IMR-90 (cell line): ENCODE results near the gene C16orf92. TPM values are rescaled to one million over a fixed set of nuclear protein-coding genes. Genes with fewer than 3 reads are reported as not detected.

Experiments
- ATAC-seq: fragments of 200-7000 bp; cut with Tn5 transposase; 2 replicates; pipeline ENCODE4 v1.9.1; 2020; ENCODE audit warnings: low read depth, mild to moderate bottlenecking, moderate library complexity
- BruUV-seq: library from RNA; stranded (reverse); fragments of 400-500 nt; replicated peaks from 2 replicates; lab custom pipeline; 2021; lab: Mats Ljungman, UMichigan
- CTCF ChIA-PET: fragments of 300-600 bp; formaldehyde crosslinking; extraction: SDS; loops from one replicate; lab custom pipeline; 2021; ENCODE audit warnings: antibody characterized with exemption; lab: Yijun Ruan, JAX
- POLR2A ChIA-PET: fragments of 300-600 bp; sonication (Branson Sonifier 250); formaldehyde crosslinking; loops from one replicate; lab custom pipeline; 2022; ENCODE audit warnings: antibody characterized with exemption; ENCODE audit not compliant: unreplicated experiment; lab: Charles Lee
- DNase-seq: peaks from one replicate; pipeline ENCODE4 v3.0.0; 2013
- H2AFZ ChIP-seq: replicated peaks from 2 replicates; pipeline ENCODE3; 2013; ENCODE audit warnings: low read length, mild to moderate bottlenecking; ENCODE audit not compliant: poor library complexity
- H2AK5ac ChIP-seq: 2 replicates; pipeline ENCODE4 v1.6.1; 2013; ENCODE audit warnings: low read depth, low read length, inconsistent platforms
- H2AK9ac ChIP-seq: replicated peaks from 2 replicates; pipeline ENCODE3; 2013; ENCODE audit warnings: mild to moderate bottlenecking, low read depth, low read length, moderate library complexity; ENCODE audit not compliant: poor library complexity
- H2BK120ac ChIP-seq: 2 replicates; pipeline ENCODE4 v1.6.1; 2013; ENCODE audit warnings: low read depth, low read length, inconsistent platforms
- H2BK15ac ChIP-seq: 3 replicates; pipeline ENCODE4 v1.6.1; 2013; ENCODE audit warnings: low read depth, low read length, inconsistent platforms
- H2BK20ac ChIP-seq: 2 replicates; pipeline ENCODE4 v1.6.1; 2013; ENCODE audit warnings: low read depth, mild to moderate bottlenecking, inconsistent platforms, low read length, moderate library complexity
- H2BK5ac ChIP-seq: 2 replicates; pipeline ENCODE4 v1.6.1; 2013; ENCODE audit warnings: mild to moderate bottlenecking, low read depth, low read length, inconsistent platforms; ENCODE audit not compliant: poor library complexity, severe bottlenecking
- H3K14ac ChIP-seq: replicated peaks from 2 replicates; pipeline ENCODE4 v1.6.1; 2013; ENCODE audit warnings: low read depth, low read length, inconsistent platforms
- H3K18ac ChIP-seq: 2 replicates; pipeline ENCODE4 v1.6.1; 2013; ENCODE audit warnings: low read depth, low read length, control low read depth
- H3K23ac ChIP-seq: 2 replicates; pipeline ENCODE4 v1.6.1; 2013; ENCODE audit warnings: low read depth, low read length, inconsistent platforms
- H3K27ac ChIP-seq: 2 replicates; pipeline ENCODE4 v1.5.1; 2013; ENCODE audit warnings: mild to moderate bottlenecking, control low read depth, low read length; ENCODE audit not compliant: insufficient read depth
- H3K27me3 ChIP-seq: 2 replicates; pipeline ENCODE4 v1.6.1; 2013; ENCODE audit warnings: low read length; ENCODE audit not compliant: control insufficient read depth, insufficient read depth
- H3K36me3 ChIP-seq: 2 replicates; pipeline ENCODE4 v1.6.1; 2013; ENCODE audit warnings: low read length, mixed read lengths; ENCODE audit not compliant: control insufficient read depth, insufficient read depth
- H3K4ac ChIP-seq: 2 replicates; pipeline ENCODE4 v1.6.1; 2013; ENCODE audit warnings: low read depth, low read length, inconsistent platforms
- H3K4me1 ChIP-seq: 2 replicates; pipeline ENCODE4 v1.6.1; 2013; ENCODE audit warnings: low read length, mixed read lengths; ENCODE audit not compliant: control insufficient read depth, insufficient read depth
- H3K4me2 ChIP-seq: 2 replicates; pipeline ENCODE4 v1.6.1; 2013; ENCODE audit warnings: low read depth, mild to moderate bottlenecking, control low read depth, low read length, moderate library complexity
- H3K4me3 ChIP-seq: 2 replicates; pipeline ENCODE4 v1.5.1; 2013; ENCODE audit warnings: low read depth, mild to moderate bottlenecking, control low read depth, low read length, moderate library complexity; ENCODE audit not compliant: insufficient read depth
- H3K56ac ChIP-seq: 2 replicates; pipeline ENCODE4 v1.6.1; 2013; ENCODE audit warnings: low read length, inconsistent platforms; ENCODE audit not compliant: insufficient read depth; ENCODE audit errors: extremely low read depth
- H3K79me1 ChIP-seq, 2 experiments: 2 replicates each; pipeline ENCODE4 v1.6.1; 2013; ENCODE audit warnings: low read length in 2 of 2, inconsistent platforms in 1 of 2, low read depth in 1 of 2
- H3K9ac ChIP-seq: 2 replicates; pipeline ENCODE4 v1.6.1; 2013; ENCODE audit warnings: low read depth, low read length, control low read depth
- H3K9me1 ChIP-seq: 2 replicates; pipeline ENCODE4 v1.6.1; 2013; ENCODE audit warnings: low read length, inconsistent platforms; ENCODE audit not compliant: insufficient read depth
- H3K9me3 ChIP-seq: 2 replicates; pipeline ENCODE4 v1.6.1; 2013; ENCODE audit warnings: low read length; ENCODE audit not compliant: control insufficient read depth, insufficient read depth
- H4K20me1 ChIP-seq: 2 replicates; pipeline ENCODE4 v1.6.1; 2013; ENCODE audit warnings: low read length, inconsistent platforms; ENCODE audit not compliant: insufficient read depth
- H4K5ac ChIP-seq: 2 replicates; pipeline ENCODE4 v1.6.1; 2013; ENCODE audit warnings: mild to moderate bottlenecking, low read depth, low read length, control low read depth
- H4K8ac ChIP-seq, 2 experiments: 2 replicates each; pipeline ENCODE4 v1.6.1; 2013; ENCODE audit warnings: low read depth in 2 of 2, low read length in 2 of 2, control low read depth in 1 of 2, inconsistent platforms in 1 of 2
- H4K91ac ChIP-seq: 2 replicates; pipeline ENCODE4 v1.6.1; 2013; ENCODE audit warnings: low read depth, low read length, inconsistent platforms; ENCODE audit not compliant: insufficient read depth
- BHLHE40 ChIP-seq: fragments of 150-350 bp; IDR thresholded peaks from 2 replicates; pipeline ENCODE4 v1.6.1; 2016; ENCODE audit warnings: mild to moderate bottlenecking, low read depth, low read length
- CHD1 ChIP-seq: IDR thresholded peaks from 2 replicates; pipeline ENCODE4 v1.6.1; 2012; ENCODE audit warnings: low read depth, low read length, improper control_type of control experiment
- CTCF ChIP-seq: conservative IDR thresholded peaks from 2 replicates; pipeline ENCODE4 v1.5.1; 2012; ENCODE audit warnings: mild to moderate bottlenecking, low read depth, low read length, improper control_type of control experiment
- ELK1 ChIP-seq: fragments of 150-350 bp; IDR thresholded peaks from 2 replicates; pipeline ENCODE4 v1.6.1; 2016; ENCODE audit warnings: low read depth, mild to moderate bottlenecking, low read length, moderate library complexity, borderline replicate concordance
- FOS ChIP-seq: fragments of 150-350 bp; IDR thresholded peaks from 2 replicates; pipeline ENCODE4 v1.6.1; 2016; ENCODE audit warnings: low read depth, low read length
- MAZ ChIP-seq: IDR thresholded peaks from 2 replicates; pipeline ENCODE4 v1.6.1; 2012; ENCODE audit warnings: low read depth, mild to moderate bottlenecking, low read length, improper control_type of control experiment, moderate library complexity, borderline replicate concordance
- MXI1 ChIP-seq: IDR thresholded peaks from 2 replicates; pipeline ENCODE4 v1.6.1; 2012; ENCODE audit warnings: low read depth, mild to moderate bottlenecking, low read length, moderate library complexity, borderline replicate concordance
- NFE2L2 ChIP-seq: fragments of 150-350 bp; IDR thresholded peaks from 2 replicates; pipeline ENCODE4 v1.6.1; 2016; ENCODE audit warnings: low read depth, mild to moderate bottlenecking, low read length
- POLR2A ChIP-seq: IDR thresholded peaks from 2 replicates; pipeline ENCODE4 v1.6.1; 2012; ENCODE audit warnings: mild to moderate bottlenecking, low read depth, low read length
- RAD21 ChIP-seq: IDR thresholded peaks from 2 replicates; pipeline ENCODE4 v1.6.1; 2012; ENCODE audit warnings: low read length, improper control_type of control experiment
- RCOR1 ChIP-seq: IDR thresholded peaks from 2 replicates; pipeline ENCODE4 v1.6.1; 2012; ENCODE audit warnings: mild to moderate bottlenecking, low read length, improper control_type of control experiment; ENCODE audit not compliant: insufficient replicate concordance
- RFX5 ChIP-seq: IDR thresholded peaks from 2 replicates; pipeline ENCODE4 v1.8.0; 2012; ENCODE audit warnings: low read depth, mild to moderate bottlenecking, low read length, moderate library complexity
- SMC3 ChIP-seq: fragments of 150-350 bp; IDR thresholded peaks from 2 replicates; pipeline ENCODE4 v1.6.1; 2016; ENCODE audit warnings: low read depth, mild to moderate bottlenecking, antibody characterized with exemption, low read length, moderate library complexity
- USF2 ChIP-seq: fragments of 150-350 bp; IDR thresholded peaks from 2 replicates; pipeline ENCODE4 v1.6.1; 2017; ENCODE audit warnings: mild to moderate bottlenecking, antibody characterized with exemption, low read length, low read depth
- WGBS, 2 experiments: methylation state at CpG; one replicate each; pipeline versions ENCODE4 v1.1.5 to v1.1.7; 2013; ENCODE audit warnings: missing lambda C conversion rate in 2 of 2; ENCODE audit not compliant: insufficient read length in 1 of 2; ENCODE audit errors: extremely low coverage in 2 of 2; 5-methylcytosine and 5-hydroxymethylcytosine counted together
- dilution Hi-C: fragments of 300-500 bp; cut with HindIII; formaldehyde crosslinking; loops from one replicate; pipeline ENCODE4 v1.14.3; 2018; ENCODE audit warnings: low sequenced_read_pairs; ENCODE audit not compliant: unreplicated experiment
- in situ Hi-C: fragments of 300-500 bp; cut with MboI; formaldehyde crosslinking; loops from 3 replicates; pipeline ENCODE4 v1.14.3; 2019; ENCODE audit warnings: low sequenced_read_pairs, inconsistent platforms, mixed read lengths
- intact Hi-C: fragments of 100-400 bp; cut with micrococcal nuclease; formaldehyde crosslinking; loops from 2 replicates; pipeline ENCODE4 v1.10.0; 2022
- polyA plus RNA-seq, 3 experiments: library from polyadenylated mRNA; depleted of rRNA; stranded (reverse); fragments of >200 nt; gene quantifications; 2 replicates each; pipeline ENCODE4 v1.2.3, GENCODE V29; 2012; ENCODE audit warnings: low replicate concordance in 1 of 3
- total RNA-seq: library from RNA; depleted of rRNA; stranded (reverse); fragments of >200 nt; gene quantifications from 2 replicates; pipeline ENCODE4 v1.2.3, GENCODE V29; 2012

Gene C16orf92
- total and polyA plus RNA-seq, 2 of the 4 experiments (the other 2 are of a cell fraction), result not detected

- H3K4me2 ChIP-seq, result peak overlapping the region; percentile 93
- H3K4ac ChIP-seq, result peak overlapping the region; percentile 100
- H2BK15ac ChIP-seq, result peak overlapping the region; percentile 16; the same call in 2 of the 3 replicates
- H3K27ac ChIP-seq, result peak overlapping the region; percentile 97
- peaks cover 16% of the 10 kb centered on the region for H3K9me1 ChIP-seq
- intact Hi-C loops, result no loop called here
- BruUV-seq, result no TSS peak
- no peak overlapping the region for H3K4me3 ChIP-seq
- H3K9me3 ChIP-seq, result no peaks in the 10 kb centered on the region
- H3K9ac ChIP-seq, result peak overlapping the region; percentile 92
- H3K36me3 ChIP-seq, result peaks cover 19% of the 10 kb centered on the region
- H3K4me1 ChIP-seq, result peaks cover 25% of the 10 kb centered on the region
- peak overlapping the region; percentile 100 for H3K14ac ChIP-seq
- H4K20me1 ChIP-seq, result peaks cover 28% of the 10 kb centered on the region
- 70% methylated on average over 8 of the region's 12 CpGs; no CpG with 5 or more reads in 1 of the 2 experiments for WGBS, 2 experiments
- H4K8ac ChIP-seq, result peak overlapping the region; percentile 86 to 99
- in situ Hi-C loops, result no loop called here
- DNase-seq (no peak), ATAC-seq (no peak)
- H2AK5ac ChIP-seq, result peak overlapping the region; percentile 98
- peak overlapping the region; percentile 100 for H2AK9ac ChIP-seq
- peak overlapping the region; percentile 99 for H4K91ac ChIP-seq
- H2BK120ac ChIP-seq, result peak overlapping the region; percentile 98
- H3K18ac ChIP-seq, result peak overlapping the region; percentile 93
- TF ChIP-seq NFE2L2, result no peak
- TF ChIP-seq MAZ, result no peak
- TF ChIP-seq USF2, result no peak
- TF ChIP-seq RFX5, result no peak
- no peak for TF ChIP-seq ELK1
- TF ChIP-seq SMC3, result no peak
- no peak for TF ChIP-seq MXI1
- no peak for TF ChIP-seq RAD21
- TF ChIP-seq RCOR1, result no peak
- no peak for TF ChIP-seq BHLHE40
- no peak for TF ChIP-seq FOS
- TF ChIP-seq CHD1, result no peak
- TF ChIP-seq CTCF, result no peak
- TF ChIP-seq POLR2A, result no peak
- peak overlapping the region; percentile 99 for H2BK5ac ChIP-seq
- H4K5ac ChIP-seq, result peak overlapping the region; percentile 98
- H3K56ac ChIP-seq, result no peak overlapping the region
- H2AFZ ChIP-seq, result peak overlapping the region; percentile 89
- ChIA-PET CTCF (interaction anchor here (1.0 kb wide), 1 partner anchor 8 kb away, joined by 3 read pairs; no protein-coding TSS in a partner anchor), POLR2A (no interaction called here)
- no peaks in the 10 kb centered on the region for H3K27me3 ChIP-seq
- peak overlapping the region; percentile 99 for H3K23ac ChIP-seq
- dilution Hi-C loops, result no loop called here
- peak overlapping the region; percentile 62 for H2BK20ac ChIP-seq
- peaks cover 15 to 35% of the 10 kb centered on the region in 2 experiments; a peak in 3 of 4 replicates for H3K79me1 ChIP-seq
Measured at GRCh38 chr16:30063278-30063892, 40.4 kb downstream of the C16orf92 start.
